ENCODE measurements around the gene FMNL3. TPM values are rescaled to one million over a fixed set of nuclear protein-coding genes. Genes with fewer than 3 reads are reported as not detected.
"Not testable (repeated sequence)": the region's sequence is repeated elsewhere in the genome, so short reads cannot be mapped to it uniquely, and the experiment has no call there.

The FMNL3 gene
- polyA plus RNA-seq, 1 donor from 2014 or later = 9.3 TPM

DNA sequence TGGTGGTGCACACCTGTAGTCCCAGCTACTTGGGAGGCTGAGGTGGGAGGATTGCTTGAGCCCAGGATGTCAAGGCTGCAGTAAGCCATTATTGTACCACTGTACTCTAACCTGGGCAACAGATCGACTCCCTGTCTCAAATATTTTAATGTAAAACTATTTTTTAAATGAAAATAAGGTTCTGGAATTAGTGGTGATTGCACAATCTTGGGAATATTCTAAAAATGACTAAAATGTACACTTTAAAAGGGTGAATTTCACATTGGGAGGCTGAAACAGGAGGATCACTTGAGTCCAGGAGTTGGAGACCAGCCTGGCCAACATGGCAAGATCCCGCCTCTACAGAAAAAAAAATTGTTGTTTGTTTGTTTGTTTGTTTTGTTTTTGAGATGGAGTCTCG is 21.2 kb upstream of the FMNL3 start:
- TF ChIP-seq, protein P1, sequence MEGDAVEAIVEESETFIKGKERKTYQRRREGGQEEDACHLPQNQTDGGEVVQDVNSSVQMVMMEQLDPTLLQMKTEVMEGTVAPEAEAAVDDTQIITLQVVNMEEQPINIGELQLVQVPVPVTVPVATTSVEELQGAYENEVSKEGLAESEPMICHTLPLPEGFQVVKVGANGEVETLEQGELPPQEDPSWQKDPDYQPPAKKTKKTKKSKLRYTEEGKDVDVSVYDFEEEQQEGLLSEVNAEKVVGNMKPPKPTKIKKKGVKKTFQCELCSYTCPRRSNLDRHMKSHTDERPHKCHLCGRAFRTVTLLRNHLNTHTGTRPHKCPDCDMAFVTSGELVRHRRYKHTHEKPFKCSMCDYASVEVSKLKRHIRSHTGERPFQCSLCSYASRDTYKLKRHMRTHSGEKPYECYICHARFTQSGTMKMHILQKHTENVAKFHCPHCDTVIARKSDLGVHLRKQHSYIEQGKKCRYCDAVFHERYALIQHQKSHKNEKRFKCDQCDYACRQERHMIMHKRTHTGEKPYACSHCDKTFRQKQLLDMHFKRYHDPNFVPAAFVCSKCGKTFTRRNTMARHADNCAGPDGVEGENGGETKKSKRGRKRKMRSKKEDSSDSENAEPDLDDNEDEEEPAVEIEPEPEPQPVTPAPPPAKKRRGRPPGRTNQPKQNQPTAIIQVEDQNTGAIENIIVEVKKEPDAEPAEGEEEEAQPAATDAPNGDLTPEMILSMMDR (IDR thresholded peaks at IDR 0.05; ENCODE audit: poor library complexity, severe bottlenecking) = no peak
- no peak for TF ChIP-seq MXI1 (conservative IDR thresholded peaks at IDR 0.05; ENCODE audit: poor library complexity, severe bottlenecking)
- Histone ChIP-seq H3K4me3 (ENCODE audit: low read length) (no peak overlapping the region), H3K79me2 (replicated peaks; ENCODE audit: insufficient read depth, low read length) (no peaks in the 10 kb centered on the region)

DNA sequence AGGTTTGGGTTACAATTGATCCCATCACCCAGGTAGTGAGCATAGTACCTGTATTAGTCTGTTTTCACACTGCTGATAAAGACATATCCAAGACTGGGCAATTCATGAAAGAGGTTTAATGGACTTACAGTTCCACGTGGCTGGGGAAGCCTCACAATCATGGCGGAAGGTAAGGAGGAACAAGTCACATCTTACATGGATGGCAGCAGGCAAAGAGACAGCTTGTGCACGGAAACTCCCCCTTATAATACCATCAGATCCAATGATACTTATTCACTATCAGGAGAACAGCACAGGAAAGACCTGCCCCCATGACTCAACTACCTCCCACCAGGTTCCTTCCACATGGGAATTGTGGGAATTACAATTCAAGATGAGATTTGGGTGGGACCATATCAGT is 14.2 kb upstream of the FMNL3 start:
- H3K9me2 ChIP-seq (ENCODE audit: insufficient read depth, low read length); H3F3A ChIP-seq (ENCODE audit: insufficient read depth, low read length, poor library complexity, severe bottlenecking): not testable (repeated sequence)

More for the DNA sequence above, 21.2 kb upstream of the FMNL3 start:
- no peak overlapping the region for H3K9ac ChIP-seq (ENCODE audit: low read length)
- no peak overlapping the region for H2AFZ ChIP-seq (ENCODE audit: low read depth, low read length)
- no peaks in the 10 kb centered on the region for H3K9me3 ChIP-seq (ENCODE audit: low read length)
- no peaks in the 10 kb centered on the region for H3K9me2 ChIP-seq (ENCODE audit: insufficient read depth, low read length)
- H3K27ac ChIP-seq (ENCODE audit: low read length) = no peak overlapping the region
- no peaks in the 10 kb centered on the region for H3K27me3 ChIP-seq (ENCODE audit: insufficient read depth, low read depth, low read length)
- H4K20me1 ChIP-seq (ENCODE audit: insufficient read depth) = no peaks in the 10 kb centered on the region
- no peaks in the 10 kb centered on the region for H3F3A ChIP-seq (ENCODE audit: insufficient read depth, low read length, poor library complexity, severe bottlenecking)
- no peak overlapping the region for H3K4me2 ChIP-seq (ENCODE audit: low read length)
- H3K36me3 ChIP-seq (ENCODE audit: insufficient read depth, low read length) = no peaks in the 10 kb centered on the region

DNA sequence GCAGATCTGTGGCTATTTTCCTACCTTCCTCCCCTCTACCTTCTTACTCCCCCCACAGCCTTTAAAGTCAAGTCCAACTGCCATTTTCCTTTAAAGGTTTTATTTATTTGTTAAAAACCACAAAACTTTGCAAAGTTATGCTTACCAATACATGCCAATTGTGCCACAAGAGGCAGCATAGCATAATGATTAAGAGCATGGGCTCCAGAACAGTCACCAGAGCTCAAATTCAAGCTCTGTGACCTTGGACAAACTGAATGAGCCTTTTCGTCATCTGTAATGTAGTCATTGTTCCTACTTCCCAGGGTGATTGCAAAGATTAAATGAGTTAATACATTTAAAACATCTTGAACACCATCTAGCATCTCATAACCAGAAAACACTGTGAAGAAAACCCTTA is 13.0 kb upstream of the FMNL3 start:
- Histone ChIP-seq H3K9me3 (ENCODE audit: low read length) (no peaks in the 10 kb centered on the region), H3K9ac (ENCODE audit: low read length) (no peak overlapping the region), H3F3A (ENCODE audit: insufficient read depth, low read length, poor library complexity, severe bottlenecking) (no peaks in the 10 kb centered on the region), H3K79me2 (replicated peaks; ENCODE audit: insufficient read depth, low read length) (no peaks in the 10 kb centered on the region), H4K20me1 (ENCODE audit: insufficient read depth) (no peaks in the 10 kb centered on the region), H3K27ac (ENCODE audit: low read length) (no peak overlapping the region), H3K4me3 (ENCODE audit: low read length) (no peak overlapping the region), H3K9me2 (ENCODE audit: insufficient read depth, low read length) (no peaks in the 10 kb centered on the region), H3K36me3 (ENCODE audit: insufficient read depth, low read length) (no peaks in the 10 kb centered on the region), H3K27me3 (ENCODE audit: insufficient read depth, low read depth, low read length) (no peaks in the 10 kb centered on the region), H2AFZ (ENCODE audit: low read depth, low read length) (no peak overlapping the region), H3K4me2 (ENCODE audit: low read length) (no peak overlapping the region)
- no peak for TF ChIP-seq RAD21 (conservative IDR thresholded peaks at IDR 0.05)
- TF ChIP-seq, protein P1 (IDR thresholded peaks at IDR 0.05; ENCODE audit: poor library complexity, severe bottlenecking) = no peak
- TF ChIP-seq EZH2 (IDR thresholded peaks at IDR 0.05; ENCODE audit: borderline replicate concordance, insufficient read depth, low read length, poor library complexity, severe bottlenecking) = no peak
- TF ChIP-seq, protein P2, sequence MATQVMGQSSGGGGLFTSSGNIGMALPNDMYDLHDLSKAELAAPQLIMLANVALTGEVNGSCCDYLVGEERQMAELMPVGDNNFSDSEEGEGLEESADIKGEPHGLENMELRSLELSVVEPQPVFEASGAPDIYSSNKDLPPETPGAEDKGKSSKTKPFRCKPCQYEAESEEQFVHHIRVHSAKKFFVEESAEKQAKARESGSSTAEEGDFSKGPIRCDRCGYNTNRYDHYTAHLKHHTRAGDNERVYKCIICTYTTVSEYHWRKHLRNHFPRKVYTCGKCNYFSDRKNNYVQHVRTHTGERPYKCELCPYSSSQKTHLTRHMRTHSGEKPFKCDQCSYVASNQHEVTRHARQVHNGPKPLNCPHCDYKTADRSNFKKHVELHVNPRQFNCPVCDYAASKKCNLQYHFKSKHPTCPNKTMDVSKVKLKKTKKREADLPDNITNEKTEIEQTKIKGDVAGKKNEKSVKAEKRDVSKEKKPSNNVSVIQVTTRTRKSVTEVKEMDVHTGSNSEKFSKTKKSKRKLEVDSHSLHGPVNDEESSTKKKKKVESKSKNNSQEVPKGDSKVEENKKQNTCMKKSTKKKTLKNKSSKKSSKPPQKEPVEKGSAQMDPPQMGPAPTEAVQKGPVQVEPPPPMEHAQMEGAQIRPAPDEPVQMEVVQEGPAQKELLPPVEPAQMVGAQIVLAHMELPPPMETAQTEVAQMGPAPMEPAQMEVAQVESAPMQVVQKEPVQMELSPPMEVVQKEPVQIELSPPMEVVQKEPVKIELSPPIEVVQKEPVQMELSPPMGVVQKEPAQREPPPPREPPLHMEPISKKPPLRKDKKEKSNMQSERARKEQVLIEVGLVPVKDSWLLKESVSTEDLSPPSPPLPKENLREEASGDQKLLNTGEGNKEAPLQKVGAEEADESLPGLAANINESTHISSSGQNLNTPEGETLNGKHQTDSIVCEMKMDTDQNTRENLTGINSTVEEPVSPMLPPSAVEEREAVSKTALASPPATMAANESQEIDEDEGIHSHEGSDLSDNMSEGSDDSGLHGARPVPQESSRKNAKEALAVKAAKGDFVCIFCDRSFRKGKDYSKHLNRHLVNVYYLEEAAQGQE (IDR thresholded peaks at IDR 0.05; ENCODE audit: borderline replicate concordance) = no peak
- TF ChIP-seq EP300 (conservative IDR thresholded peaks at IDR 0.05; ENCODE audit: poor library complexity, severe bottlenecking) = no peak
- no peak for TF ChIP-seq TAF1 (IDR thresholded peaks at IDR 0.05; ENCODE audit: low read depth)
- no peak for TF ChIP-seq MXI1 (conservative IDR thresholded peaks at IDR 0.05; ENCODE audit: poor library complexity, severe bottlenecking)
- no peak for TF ChIP-seq POLR2AphosphoS5 (IDR thresholded peaks at IDR 0.05)

More for the DNA sequence above, 14.2 kb upstream of the FMNL3 start:
- H3K4me2 ChIP-seq (ENCODE audit: low read length); H3K9ac ChIP-seq (ENCODE audit: low read length); H3K79me2 ChIP-seq (replicated peaks; ENCODE audit: insufficient read depth, low read length); H3K4me3 ChIP-seq (ENCODE audit: low read length); H4K20me1 ChIP-seq (ENCODE audit: insufficient read depth); H3K27me3 ChIP-seq (ENCODE audit: insufficient read depth, low read depth, low read length); H3K9me3 ChIP-seq (ENCODE audit: low read length); H3K27ac ChIP-seq (ENCODE audit: low read length); H2AFZ ChIP-seq (ENCODE audit: low read depth, low read length); H3K36me3 ChIP-seq (ENCODE audit: insufficient read depth, low read length): not testable (repeated sequence)

DNA sequence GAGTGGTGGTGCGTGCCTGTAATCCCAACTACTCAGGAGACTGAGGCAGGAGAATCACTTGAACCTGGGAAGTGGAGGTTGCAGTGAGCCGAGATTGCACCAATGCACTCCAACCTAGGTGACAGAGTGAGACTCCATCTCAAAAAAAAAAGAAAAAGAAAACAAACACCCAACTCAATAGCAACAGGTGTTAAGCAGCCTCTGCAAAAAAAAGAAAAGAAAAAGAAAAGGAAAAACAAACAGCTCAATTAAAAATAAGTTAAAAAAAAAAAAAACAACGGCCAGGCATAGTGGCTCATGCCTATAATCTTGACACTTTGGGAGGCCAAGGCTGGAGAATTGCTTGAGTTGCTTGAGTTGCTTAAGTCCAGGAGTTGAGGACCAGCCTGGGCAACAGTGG is 10.6 kb upstream of the FMNL3 start:
- not testable (repeated sequence) for H3K27me3 ChIP-seq (ENCODE audit: insufficient read depth, low read depth, low read length); H3K36me3 ChIP-seq (ENCODE audit: insufficient read depth, low read length); H2AFZ ChIP-seq (ENCODE audit: low read depth, low read length); H3K9me2 ChIP-seq (ENCODE audit: insufficient read depth, low read length); H3F3A ChIP-seq (ENCODE audit: insufficient read depth, low read length, poor library complexity, severe bottlenecking); H3K9me3 ChIP-seq (ENCODE audit: low read length); H3K79me2 ChIP-seq (replicated peaks; ENCODE audit: insufficient read depth, low read length); H3K4me2 ChIP-seq (ENCODE audit: low read length); H4K20me1 ChIP-seq (ENCODE audit: insufficient read depth); H3K9ac ChIP-seq (ENCODE audit: low read length); H3K27ac ChIP-seq (ENCODE audit: low read length); H3K4me3 ChIP-seq (ENCODE audit: low read length)
